Measurements from ENCODE around the gene FCAR.
"Not testable (repeated sequence)": the region's sequence is repeated elsewhere in the genome, so short reads cannot be mapped to it uniquely, and the experiment has no call there.

FCAR gene

GRCh38 chr19:54873990-54874389, at the start of gene FCAR:
TSS of gene FCAR (plus strand) at chr19:54874235. CDS start at chr19:54874290, 55 bp downstream.
- no peak for DNase-seq

- DNase-seq: not testable (repeated sequence)
Measured at GRCh38 chr19:54824416-54824815, 49.6 kb upstream of the FCAR start.

- not testable (repeated sequence) for DNase-seq
Measured at GRCh38 chr19:54825326-54825725, 48.7 kb upstream of the FCAR start.

- not testable (repeated sequence) for DNase-seq
Measured at GRCh38 chr19:54828064-54828463, 46.0 kb upstream of the FCAR start.

- not testable (repeated sequence) for DNase-seq
Measured at GRCh38 chr19:54832496-54832895, 41.5 kb upstream of the FCAR start, which contains the start of gene KIR2DS4. TSS of gene KIR2DS4 (plus strand) at chr19:54832676.

- not testable (repeated sequence) for DNase-seq
Measured at GRCh38 chr19:54835126-54835525, 38.9 kb upstream of the FCAR start.

GRCh38 chr19:54837522-54837921, 36.5 kb upstream of the FCAR start:
- not testable (repeated sequence) for DNase-seq

GRCh38 chr19:54843171-54843570, 30.9 kb upstream of the FCAR start:
- not testable (repeated sequence) for DNase-seq

GRCh38 chr19:54850061-54850640, 23.9 kb upstream of the FCAR start, which contains the start of gene KIR3DL2:
TSS of gene KIR3DL2 (plus strand) at chr19:54850443. CDS start at chr19:54850476, 33 bp downstream.
- not testable (repeated sequence) for DNase-seq

- no peak for DNase-seq
Measured at GRCh38 chr19:54850930-54851329, 23.1 kb upstream of the FCAR start.

GRCh38 chr19:54851353-54851752, 22.7 kb upstream of the FCAR start:
- no peak for DNase-seq

- not testable (repeated sequence) for DNase-seq
Measured at GRCh38 chr19:54855241-54855640, 18.8 kb upstream of the FCAR start.

- DNase-seq: not testable (repeated sequence)
Measured at GRCh38 chr19:54858476-54858875, 15.6 kb upstream of the FCAR start.

GRCh38 chr19:54859421-54859820, 14.6 kb upstream of the FCAR start:
- not testable (repeated sequence) for DNase-seq

GRCh38 chr19:54863459-54863858, 10.6 kb upstream of the FCAR start:
- not testable (repeated sequence) for DNase-seq

- DNase-seq: no peak
Measured at GRCh38 chr19:54871696-54872095, 2.3 kb upstream of the FCAR start.

- DNase-seq: no peak
Measured at GRCh38 chr19:54875506-54875905, 1.5 kb downstream of the FCAR start.

- no peak for DNase-seq
Measured at GRCh38 chr19:54877471-54877870, 3.4 kb downstream of the FCAR start.

GRCh38 chr19:54881884-54882283, 7.8 kb downstream of the FCAR start:
- no peak for DNase-seq

- no peak for DNase-seq
Measured at GRCh38 chr19:54882758-54883157, 8.7 kb downstream of the FCAR start.

- no peak for DNase-seq
Measured at GRCh38 chr19:54883228-54883627, 9.2 kb downstream of the FCAR start.

- no peak for DNase-seq
Measured at GRCh38 chr19:54888239-54888638, 14.2 kb downstream of the FCAR start.

- no peak for DNase-seq
Measured at GRCh38 chr19:54889566-54889965, 15.5 kb downstream of the FCAR start.

GRCh38 chr19:54893406-54893805, 19.4 kb downstream of the FCAR start:
- no peak for DNase-seq

GRCh38 chr19:54894106-54894505, 20.1 kb downstream of the FCAR start:
- not testable (repeated sequence) for DNase-seq

Measured in NCI-H1694 (cell line).